SKM-1 (cell line): ENCODE results near the gene DNAI1.
A peak's percentile ranks its signal among the peaks of the same experiment; 100 is the strongest.
"Not testable (repeated sequence)": the region's sequence is repeated elsewhere in the genome, so short reads cannot be mapped to it uniquely, and the experiment has no call there.

ENCODE experiments used
- DNase-seq: peaks from one replicate; lab custom pipeline; 2025; ENCODE audit not compliant: unreplicated experiment; lab: John Stamatoyannopoulos, UW

The DNAI1 gene

GRCh38 chr9:34458013-34458958, at the start of gene DNAI1, which contains the start of gene FAM219A:
DNAI1 (plus strand) TSS chr9:34458805; CDS start chr9:34459006, 201 bp downstream.
FAM219A (minus strand) TSS chr9:34458570; CDS start chr9:34458263, 307 bp downstream.
- DNase-seq = peak; percentile 96

GRCh38 chr9:34409154-34409553, 49.5 kb upstream of the DNAI1 start:
- DNase-seq = no peak

GRCh38 chr9:34412336-34412735, 46.3 kb upstream of the DNAI1 start:
- no peak for DNase-seq

- no peak for DNase-seq
Measured at GRCh38 chr9:34413231-34413852, 45.3 kb upstream of the DNAI1 start.

- no peak for DNase-seq
Measured at GRCh38 chr9:34417734-34418133, 40.9 kb upstream of the DNAI1 start.

- no peak for DNase-seq
Measured at GRCh38 chr9:34419716-34420504, 38.7 kb upstream of the DNAI1 start.

- DNase-seq = no peak
Measured at GRCh38 chr9:34426347-34427074, 32.1 kb upstream of the DNAI1 start.

- no peak for DNase-seq
Measured at GRCh38 chr9:34428325-34428958, 30.2 kb upstream of the DNAI1 start.

- no peak for DNase-seq
Measured at GRCh38 chr9:34430843-34431437, 27.7 kb upstream of the DNAI1 start.

GRCh38 chr9:34431667-34432066, 26.9 kb upstream of the DNAI1 start:
- DNase-seq = no peak

- peak; percentile 15 for DNase-seq
Measured at GRCh38 chr9:34437006-34437925, 21.3 kb upstream of the DNAI1 start.

- not testable (repeated sequence) for DNase-seq
Measured at GRCh38 chr9:34437926-34438307, 20.7 kb upstream of the DNAI1 start.

- DNase-seq = not testable (repeated sequence)
Measured at GRCh38 chr9:34438465-34438864, 20.1 kb upstream of the DNAI1 start.

GRCh38 chr9:34440017-34440416, 18.6 kb upstream of the DNAI1 start:
- no peak for DNase-seq

GRCh38 chr9:34442770-34443169, 15.8 kb upstream of the DNAI1 start:
- no peak for DNase-seq

- no peak for DNase-seq
Measured at GRCh38 chr9:34443533-34443932, 15.1 kb upstream of the DNAI1 start.

GRCh38 chr9:34443976-34444375, 14.6 kb upstream of the DNAI1 start:
- no peak for DNase-seq

GRCh38 chr9:34446468-34446891, 12.1 kb upstream of the DNAI1 start:
- no peak for DNase-seq

GRCh38 chr9:34446951-34447350, 11.7 kb upstream of the DNAI1 start:
- no peak for DNase-seq
